ENCODE results near the gene NCAM1.
A peak's percentile ranks its signal among the peaks of the same experiment; 100 is the strongest.
"Not testable (repeated sequence)": the region's sequence is repeated elsewhere in the genome, so short reads cannot be mapped to it uniquely, and the experiment has no call there.

The NCAM1 gene

GRCh38 chr11:113295993-113296392, 334.8 kb downstream of the NCAM1 start:
- no peak for TF ChIP-seq CTCF (IDR thresholded peaks at IDR 0.05; ENCODE audit: low read depth, low read length)
- Histone ChIP-seq H3K9me3 (ENCODE audit: severe bottlenecking) (no peaks in the 10 kb centered on the region), H3K27me3 (ENCODE audit: insufficient read depth, low read depth, severe bottlenecking) (no peaks in the 10 kb centered on the region), H3K27ac (peak overlapping the region; percentile 72), H3K36me3 (no peaks in the 10 kb centered on the region), H3K4me3 (ENCODE audit: low read depth, low read length) (peak overlapping the region; percentile 35)
- no peak for DNase-seq

GRCh38 chr11:113296447-113297205, 335.4 kb downstream of the NCAM1 start:
- H3K9me3 ChIP-seq (ENCODE audit: severe bottlenecking) = no peaks in the 10 kb centered on the region
- no peaks in the 10 kb centered on the region for H3K27me3 ChIP-seq (ENCODE audit: insufficient read depth, low read depth, severe bottlenecking)
- H3K36me3 ChIP-seq = no peaks in the 10 kb centered on the region
- no peak for TF ChIP-seq CTCF (IDR thresholded peaks at IDR 0.05; ENCODE audit: low read depth, low read length)
- H3K4me3 ChIP-seq (ENCODE audit: low read depth, low read length) = 0 out of 2 replicates have a peak overlapping the region, but pooled peaks have one; percentile 35
- H3K27ac ChIP-seq = peak overlapping the region; percentile 72
- DNase-seq = peak; percentile 79

GRCh38 chr11:113298496-113298895, 337.3 kb downstream of the NCAM1 start:
- DNase-seq; H3K27me3 ChIP-seq (ENCODE audit: insufficient read depth, low read depth, severe bottlenecking): not testable (repeated sequence)

GRCh38 chr11:113304916-113305315, 343.7 kb downstream of the NCAM1 start:
- H3K36me3 ChIP-seq = no peaks in the 10 kb centered on the region
- H3K27ac ChIP-seq = no peak overlapping the region
- no peaks in the 10 kb centered on the region for H3K27me3 ChIP-seq (ENCODE audit: insufficient read depth, low read depth, severe bottlenecking)
- H3K9me3 ChIP-seq (ENCODE audit: severe bottlenecking) = no peaks in the 10 kb centered on the region
- no peak for DNase-seq
- no peak for TF ChIP-seq CTCF (IDR thresholded peaks at IDR 0.05; ENCODE audit: low read depth, low read length)
- H3K4me3 ChIP-seq (ENCODE audit: low read depth, low read length) = no peak overlapping the region

More at GRCh38 chr11:113298496-113298895, 337.3 kb downstream of the NCAM1 start:
- not testable (repeated sequence) for H3K27ac ChIP-seq; H3K9me3 ChIP-seq (ENCODE audit: severe bottlenecking); H3K36me3 ChIP-seq; H3K4me3 ChIP-seq (ENCODE audit: low read depth, low read length)

GRCh38 chr11:113305440-113306336, 344.5 kb downstream of the NCAM1 start:
- DNase-seq = peak; percentile 76
- Histone ChIP-seq H3K4me3 (ENCODE audit: low read depth, low read length) (no peak overlapping the region), H3K36me3 (no peaks in the 10 kb centered on the region), H3K27me3 (ENCODE audit: insufficient read depth, low read depth, severe bottlenecking) (no peaks in the 10 kb centered on the region), H3K27ac (no peak overlapping the region), H3K9me3 (ENCODE audit: severe bottlenecking) (no peaks in the 10 kb centered on the region)
- peak; percentile 98 for TF ChIP-seq CTCF (IDR thresholded peaks at IDR 0.05; ENCODE audit: low read depth, low read length)

- Histone ChIP-seq H3K4me3 (ENCODE audit: low read depth, low read length) (no peak overlapping the region), H3K9me3 (ENCODE audit: severe bottlenecking) (no peaks in the 10 kb centered on the region), H3K27me3 (ENCODE audit: insufficient read depth, low read depth, severe bottlenecking) (no peaks in the 10 kb centered on the region), H3K27ac (no peak overlapping the region), H3K36me3 (no peaks in the 10 kb centered on the region)
- TF ChIP-seq CTCF (IDR thresholded peaks at IDR 0.05; ENCODE audit: low read depth, low read length) = no peak
- no peak for DNase-seq
Observed at GRCh38 chr11:113308601-113309000, 347.4 kb downstream of the NCAM1 start.

All from WERI-Rb-1 (cell line).